HepG2 (cell line): ENCODE results near the gene C17orf58. TPM values are rescaled to one million over a fixed set of nuclear protein-coding genes. Genes with fewer than 3 reads are reported as not detected.

ENCODE experiments used
- BORCS8-MEF2B ChIP-seq: sonication (generic); formaldehyde crosslinking; IDR thresholded peaks from 2 replicates; pipeline ENCODE4 v1.8.0; 2022; ENCODE audit warnings: mild to moderate bottlenecking, missing genetic modification reagents
- E2F2 ChIP-seq: sonication (generic); formaldehyde crosslinking; IDR thresholded peaks from 2 replicates; pipeline ENCODE4 v1.4.0; 2020; ENCODE audit warnings: missing genetic modification reagents, borderline replicate concordance
- EED ChIP-seq: sonication (generic); formaldehyde crosslinking; IDR thresholded peaks from 2 replicates; pipeline ENCODE4 v1.5.0; 2020; ENCODE audit warnings: mild to moderate bottlenecking, missing genetic modification reagents
- FOXM1 ChIP-seq: sonication (generic); formaldehyde crosslinking; IDR thresholded peaks from 2 replicates; pipeline ENCODE4 v1.5.0; 2020; ENCODE audit warnings: missing genetic modification reagents
- KLF15 ChIP-seq: sonication (generic); formaldehyde crosslinking; IDR thresholded peaks from 2 replicates; pipeline ENCODE4 v1.8.1; 2023; ENCODE audit warnings: borderline replicate concordance, mild to moderate bottlenecking, inconsistent platforms, missing genetic modification reagents, mixed read lengths
- RBM39 ChIP-seq: fragments of 200-400 bp; formaldehyde crosslinking; IDR thresholded peaks from one replicate; pipeline ENCODE4 v1.6.1; 2018; ENCODE audit warnings: antibody characterized with exemption, mild to moderate bottlenecking, low read depth, low read length; ENCODE audit not compliant: poor library complexity, severe bottlenecking
- RXRB ChIP-seq: IDR thresholded peaks from 2 replicates; pipeline ENCODE4 v1.6.1; 2016; ENCODE audit warnings: borderline replicate concordance, missing genetic modification reagents, missing compliant biosample characterization
- ZFP62 ChIP-seq: sonication (generic); formaldehyde crosslinking; IDR thresholded peaks from 2 replicates; pipeline ENCODE4 v1.4.0; 2020; ENCODE audit warnings: missing genetic modification reagents
- ZFYVE20 ChIP-seq: sonication (generic); formaldehyde crosslinking; IDR thresholded peaks from 2 replicates; pipeline ENCODE4 v1.8.0; 2023; ENCODE audit warnings: low read depth, mild to moderate bottlenecking, moderate library complexity, missing genetic modification reagents, borderline replicate concordance
- ZNF225 ChIP-seq: sonication (generic); formaldehyde crosslinking; IDR thresholded peaks from 2 replicates; pipeline ENCODE4 v1.4.0; 2020; ENCODE audit warnings: mild to moderate bottlenecking, missing genetic modification reagents
- ZNF292 ChIP-seq: sonication (generic); formaldehyde crosslinking; IDR thresholded peaks from 2 replicates; pipeline ENCODE4 v1.8.1; 2022; ENCODE audit warnings: mild to moderate bottlenecking, low read depth, missing genetic modification reagents, borderline replicate concordance
- ZNF367 ChIP-seq: sonication (generic); formaldehyde crosslinking; IDR thresholded peaks from 2 replicates; pipeline ENCODE4 v1.4.0; 2020; ENCODE audit warnings: missing genetic modification reagents, borderline replicate concordance
- ZNF451 ChIP-seq: sonication (generic); formaldehyde crosslinking; IDR thresholded peaks from 2 replicates; pipeline ENCODE4 v1.5.0; 2020; ENCODE audit warnings: mild to moderate bottlenecking, missing genetic modification reagents
- ZNF547 ChIP-seq: sonication (generic); formaldehyde crosslinking; IDR thresholded peaks from 2 replicates; pipeline ENCODE4 v1.5.1; 2020; ENCODE audit warnings: mild to moderate bottlenecking, missing genetic modification reagents
- ZNF646 ChIP-seq: sonication (generic); formaldehyde crosslinking; IDR thresholded peaks from 2 replicates; pipeline ENCODE4 v1.9.0; 2021; ENCODE audit warnings: mild to moderate bottlenecking, missing genetic modification reagents
- polyA plus RNA-seq, 8 experiments: library from polyadenylated mRNA; depleted of rRNA in 3 of 8; stranded (reverse) in 7 of 8; unstranded in 1 of 8; fragments of >200 nt; fragmentation: Illumina TruSeq in 4 of 8; extraction: Trizol in 4 of 8; gene quantifications; 2 replicates each; pipeline versions ENCODE4 v1.2.1 to v1.2.3, GENCODE V29; 2011 to 2016; ENCODE audit warnings: low read depth in 4 of 8, missing spikeins in 1 of 8, mixed read lengths in 1 of 8; ENCODE audit not compliant: insufficient read depth in 1 of 8
- total RNA-seq, 5 experiments: library from RNA; depleted of rRNA; stranded (reverse); fragments of >200 nt; fragmentation: Illumina TruSeq; extraction: Trizol; gene quantifications; 2 replicates each; pipeline ENCODE4 v1.2.3, GENCODE V29; 2016; ENCODE audit warnings: low read depth in 1 of 5
- TF ChIP-seq, protein P1 (sequence below): sonication (generic); formaldehyde crosslinking; IDR thresholded peaks from 2 replicates; pipeline ENCODE4 v1.5.1; 2020; ENCODE audit warnings: mild to moderate bottlenecking, moderate library complexity, missing genetic modification reagents
- TF ChIP-seq, protein P2 (sequence below): sonication (generic); formaldehyde crosslinking; IDR thresholded peaks from 2 replicates; pipeline ENCODE4 v1.5.0; 2020; ENCODE audit warnings: missing genetic modification reagents

Gene C17orf58
- total and polyA plus RNA-seq, 2 of the 13 experiments (the other 11 are each of a cell fraction or from before 2014, with no cell fraction given): 15.6 to 15.8 TPM

GRCh38 chr17:68035523-68036303 lies 39.4 kb upstream of the C17orf58 start, which contains the start of gene KPNA2 (continued):
- TF ChIP-seq ZNF646 (CRISPR knock-in tag) (no peak), KLF15 (CRISPR knock-in tag) (peak; percentile 77; the same call in 1 of the 2 replicates), BORCS8-MEF2B (CRISPR knock-in tag) (peak; percentile 96), E2F2 (CRISPR knock-in tag) (peak; percentile 70; the same call in 1 of the 2 replicates), ZNF451 (CRISPR knock-in tag) (peak; percentile 99), FOXM1 (CRISPR knock-in tag) (peak; percentile 96), EED (CRISPR knock-in tag) (peak; percentile 97), ZNF547 (CRISPR knock-in tag) (peak; percentile 98), ZNF292 (CRISPR knock-in tag) (peak; percentile 68), ZNF225 (peak; percentile 82; the same call in 1 of the 2 replicates), ZFYVE20 (CRISPR knock-in tag) (peak; percentile 92; the same call in 1 of the 2 replicates), RXRB (CRISPR knock-in tag) (peak; percentile 37), ZNF367 (CRISPR knock-in tag) (peak; percentile 21; the same call in 1 of the 2 replicates), ZFP62 (no peak), RBM39 (peak; percentile 98)
- TF ChIP-seq, protein P1, sequence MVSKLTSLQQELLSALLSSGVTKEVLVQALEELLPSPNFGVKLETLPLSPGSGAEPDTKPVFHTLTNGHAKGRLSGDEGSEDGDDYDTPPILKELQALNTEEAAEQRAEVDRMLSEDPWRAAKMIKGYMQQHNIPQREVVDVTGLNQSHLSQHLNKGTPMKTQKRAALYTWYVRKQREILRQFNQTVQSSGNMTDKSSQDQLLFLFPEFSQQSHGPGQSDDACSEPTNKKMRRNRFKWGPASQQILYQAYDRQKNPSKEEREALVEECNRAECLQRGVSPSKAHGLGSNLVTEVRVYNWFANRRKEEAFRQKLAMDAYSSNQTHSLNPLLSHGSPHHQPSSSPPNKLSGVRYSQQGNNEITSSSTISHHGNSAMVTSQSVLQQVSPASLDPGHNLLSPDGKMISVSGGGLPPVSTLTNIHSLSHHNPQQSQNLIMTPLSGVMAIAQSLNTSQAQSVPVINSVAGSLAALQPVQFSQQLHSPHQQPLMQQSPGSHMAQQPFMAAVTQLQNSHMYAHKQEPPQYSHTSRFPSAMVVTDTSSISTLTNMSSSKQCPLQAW: peak; percentile 76
- TF ChIP-seq, protein P2, sequence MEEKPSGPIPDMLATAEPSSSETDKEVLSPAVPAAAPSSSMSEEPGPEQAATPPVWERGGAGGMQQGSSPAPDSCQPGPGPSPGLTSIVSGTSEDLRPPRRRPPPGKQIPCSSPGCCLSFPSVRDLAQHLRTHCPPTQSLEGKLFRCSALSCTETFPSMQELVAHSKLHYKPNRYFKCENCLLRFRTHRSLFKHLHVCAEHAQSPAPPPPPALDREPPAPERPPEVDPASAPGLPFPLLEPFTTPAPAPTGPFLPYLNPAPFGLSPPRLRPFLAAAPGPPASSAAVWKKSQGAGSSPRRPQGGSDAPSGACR (CRISPR knock-in tag): peak; percentile 80
